ENCODE measurements around the gene RGS17. TPM values are rescaled to one million over a fixed set of nuclear protein-coding genes. Genes with fewer than 3 reads are reported as not detected.
A peak's percentile ranks its signal among the peaks of the same experiment; 100 is the strongest.

RGS17 gene
- total RNA-seq, 3 donors from 2014 or later (not counting 1 experiment from before 2014, with no cell fraction given), result 0.45 to 1.9 (median 0.55) TPM

DNA sequence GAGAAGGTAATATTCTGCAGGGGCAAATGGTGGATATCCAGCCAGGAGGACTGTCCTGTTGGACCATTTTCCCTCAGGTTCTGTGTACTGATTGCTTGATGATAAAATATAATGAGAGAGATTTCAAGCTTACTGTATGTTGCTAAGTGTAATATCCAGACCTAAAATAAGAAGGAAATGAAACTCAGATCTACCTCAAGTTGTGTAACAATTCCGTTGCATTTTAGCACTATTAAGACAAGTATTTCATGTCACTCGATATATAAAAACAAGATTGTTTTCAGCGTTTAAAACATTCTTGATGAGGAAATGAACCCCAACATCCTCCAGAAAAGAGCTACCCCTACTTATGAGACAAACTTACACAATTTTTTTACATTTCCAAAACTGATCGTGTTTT lies 57.2 kb downstream of the RGS17 start:
- Mint-ChIP-seq H3K27me3 (ENCODE audit: low read depth in 2 of 2) (peaks cover 19 to 21% of the 10 kb centered on the region in 2 donors), H3K27ac (no peak overlapping the region), H3K4me3 (no peak overlapping the region), H3K36me3 (no peaks in the 10 kb centered on the region), H3K9me3 (no peaks in the 10 kb centered on the region), H3K4me1 (no peaks in the 10 kb centered on the region)
- intact Hi-C loops (cut with micrococcal nuclease), result no loop called here
- no peak for DNase-seq
- H3K9me3 ChIP-seq (ENCODE audit: control insufficient read depth, insufficient read depth, low read length), result no peaks in the 10 kb centered on the region
- WGBS (ENCODE audit: insufficient coverage), result 95% methylated on average over 4 of the region's 4 CpGs
- TF ChIP-seq, protein P1, sequence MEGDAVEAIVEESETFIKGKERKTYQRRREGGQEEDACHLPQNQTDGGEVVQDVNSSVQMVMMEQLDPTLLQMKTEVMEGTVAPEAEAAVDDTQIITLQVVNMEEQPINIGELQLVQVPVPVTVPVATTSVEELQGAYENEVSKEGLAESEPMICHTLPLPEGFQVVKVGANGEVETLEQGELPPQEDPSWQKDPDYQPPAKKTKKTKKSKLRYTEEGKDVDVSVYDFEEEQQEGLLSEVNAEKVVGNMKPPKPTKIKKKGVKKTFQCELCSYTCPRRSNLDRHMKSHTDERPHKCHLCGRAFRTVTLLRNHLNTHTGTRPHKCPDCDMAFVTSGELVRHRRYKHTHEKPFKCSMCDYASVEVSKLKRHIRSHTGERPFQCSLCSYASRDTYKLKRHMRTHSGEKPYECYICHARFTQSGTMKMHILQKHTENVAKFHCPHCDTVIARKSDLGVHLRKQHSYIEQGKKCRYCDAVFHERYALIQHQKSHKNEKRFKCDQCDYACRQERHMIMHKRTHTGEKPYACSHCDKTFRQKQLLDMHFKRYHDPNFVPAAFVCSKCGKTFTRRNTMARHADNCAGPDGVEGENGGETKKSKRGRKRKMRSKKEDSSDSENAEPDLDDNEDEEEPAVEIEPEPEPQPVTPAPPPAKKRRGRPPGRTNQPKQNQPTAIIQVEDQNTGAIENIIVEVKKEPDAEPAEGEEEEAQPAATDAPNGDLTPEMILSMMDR (IDR thresholded peaks at IDR 0.05), result no peak
- ATAC-seq, result no peak
- no peaks in the 10 kb centered on the region for H3K36me3 ChIP-seq (ENCODE audit: control insufficient read depth, insufficient read depth, low read length)
- H3K27ac ChIP-seq (ENCODE audit: low read length), result no peak overlapping the region
- no peak overlapping the region for H3K4me3 ChIP-seq (ENCODE audit: low read length)
- no peaks in the 10 kb centered on the region for H3K27me3 ChIP-seq (ENCODE audit: control insufficient read depth, insufficient read depth, low read length)
- no peaks in the 10 kb centered on the region for H3K4me1 ChIP-seq (ENCODE audit: control insufficient read depth, insufficient read depth, low read length)

DNA sequence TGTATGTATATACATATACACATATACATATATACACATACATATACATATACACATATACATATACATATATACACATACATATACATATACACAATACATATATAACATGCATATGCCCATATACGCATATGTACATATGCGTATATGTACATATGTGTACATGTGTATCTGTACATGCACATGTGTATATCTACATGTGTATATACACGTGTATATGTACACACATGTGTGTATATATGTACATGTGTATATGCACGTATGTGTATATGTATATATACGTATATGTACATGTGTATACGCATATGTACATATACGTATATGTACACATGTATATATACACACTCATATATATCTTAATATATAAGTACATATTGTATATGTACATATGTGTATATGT lies 60.3 kb downstream of the RGS17 start:
- TF ChIP-seq, protein P1 (IDR thresholded peaks at IDR 0.05), result no peak
- Histone ChIP-seq H3K9me3 (ENCODE audit: control insufficient read depth, insufficient read depth, low read length) (no peaks in the 10 kb centered on the region), H3K4me1 (ENCODE audit: control insufficient read depth, insufficient read depth, low read length) (no peaks in the 10 kb centered on the region), H3K36me3 (ENCODE audit: control insufficient read depth, insufficient read depth, low read length) (no peaks in the 10 kb centered on the region), H3K27me3 (ENCODE audit: control insufficient read depth, insufficient read depth, low read length) (no peaks in the 10 kb centered on the region), H3K27ac (ENCODE audit: low read length) (no peak overlapping the region), H3K4me3 (ENCODE audit: low read length) (no peak overlapping the region)
- peak in 1 of 3 donors; percentile 48 for ATAC-seq
- no peaks in the 10 kb centered on the region for H3K36me3 Mint-ChIP-seq
- no peak overlapping the region for H3K27ac Mint-ChIP-seq
- H3K4me1 Mint-ChIP-seq, result peaks cover 0 to 5% of the 10 kb centered on the region in 2 donors
- peaks cover 0 to 2% of the 10 kb centered on the region in 2 donors for H3K9me3 Mint-ChIP-seq
- DNase-seq, result no peak
- intact Hi-C loops (cut with micrococcal nuclease), result no loop called here
- no CpG with 5 or more reads among the region's 7 CpGs for WGBS (ENCODE audit: insufficient coverage)
- H3K27me3 Mint-ChIP-seq (ENCODE audit: low read depth in 2 of 2), result peaks cover 17 to 19% of the 10 kb centered on the region in 2 donors
- H3K4me3 Mint-ChIP-seq, result no peak overlapping the region

DNA sequence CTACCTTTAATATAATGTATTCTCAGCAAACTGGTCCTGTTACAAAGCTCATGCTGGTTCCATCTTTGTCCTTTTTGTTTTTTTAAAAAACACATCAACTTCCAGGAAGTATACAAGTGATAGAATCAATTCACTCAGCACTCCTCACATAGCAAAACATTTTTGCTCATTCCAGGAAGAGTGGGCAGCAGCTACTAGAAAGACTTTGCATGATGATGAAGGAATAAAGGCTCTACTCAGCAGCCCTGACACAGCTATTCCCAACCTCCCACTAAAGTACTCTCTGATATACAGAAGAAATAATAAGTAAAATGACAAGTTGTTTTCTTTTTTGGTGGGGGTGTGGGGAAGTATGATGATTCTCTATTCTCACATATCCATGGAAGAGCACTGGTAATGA lies 61.2 kb downstream of the RGS17 start:
- intact Hi-C loops (cut with micrococcal nuclease), result no loop called here
- Mint-ChIP-seq H3K4me3 (no peak overlapping the region), H3K27me3 (ENCODE audit: low read depth in 2 of 2) (peaks cover 11 to 17% of the 10 kb centered on the region in 2 donors), H3K4me1 (peaks cover 0 to 5% of the 10 kb centered on the region in 2 donors), H3K27ac (no peak overlapping the region), H3K9me3 (peaks cover 0 to 2% of the 10 kb centered on the region in 2 donors), H3K36me3 (no peaks in the 10 kb centered on the region)
- Histone ChIP-seq H3K9me3 (ENCODE audit: control insufficient read depth, insufficient read depth, low read length) (no peaks in the 10 kb centered on the region), H3K4me3 (ENCODE audit: low read length) (no peak overlapping the region), H3K4me1 (ENCODE audit: control insufficient read depth, insufficient read depth, low read length) (no peaks in the 10 kb centered on the region), H3K27ac (ENCODE audit: low read length) (no peak overlapping the region), H3K36me3 (ENCODE audit: control insufficient read depth, insufficient read depth, low read length) (no peaks in the 10 kb centered on the region), H3K27me3 (ENCODE audit: control insufficient read depth, insufficient read depth, low read length) (no peaks in the 10 kb centered on the region)
- no peak for ATAC-seq
- TF ChIP-seq, protein P1 (IDR thresholded peaks at IDR 0.05), result no peak
- no peak for DNase-seq

DNA sequence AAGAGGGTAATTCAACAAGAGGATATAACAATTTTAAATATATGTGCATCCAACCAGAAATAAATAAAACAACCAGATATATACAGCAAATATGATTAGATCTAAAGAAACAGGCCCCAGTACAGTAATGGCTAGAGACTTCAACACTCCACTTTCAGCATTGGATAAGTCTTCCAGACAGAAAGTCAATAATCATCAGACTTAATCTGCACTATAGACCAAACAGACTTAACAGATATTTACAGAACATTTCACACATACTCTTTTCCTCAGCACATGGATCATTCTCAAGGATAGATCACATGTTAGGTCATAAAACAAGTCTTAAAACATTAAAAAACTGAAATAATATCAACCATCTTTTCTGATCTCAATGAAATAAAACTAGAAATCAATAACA lies 65.9 kb downstream of the RGS17 start:
- DNase-seq, result no peak
- Mint-ChIP-seq H3K27me3 (ENCODE audit: low read depth in 2 of 2) (peaks cover 9 to 27% of the 10 kb centered on the region in 2 donors), H3K36me3 (peaks cover 10% of the 10 kb centered on the region), H3K4me3 (no peak overlapping the region), H3K4me1 (peaks cover 0 to 5% of the 10 kb centered on the region in 2 donors), H3K27ac (no peak overlapping the region), H3K9me3 (peaks cover 5% of the 10 kb centered on the region in 2 donors)
- no peak for ATAC-seq
- no peak overlapping the region for H3K4me3 ChIP-seq (ENCODE audit: low read length)
- no peaks in the 10 kb centered on the region for H3K4me1 ChIP-seq (ENCODE audit: control insufficient read depth, insufficient read depth, low read length)
- H3K27me3 ChIP-seq (ENCODE audit: control insufficient read depth, insufficient read depth, low read length), result no peaks in the 10 kb centered on the region
- TF ChIP-seq, protein P1 (IDR thresholded peaks at IDR 0.05), result no peak
- no peaks in the 10 kb centered on the region for H3K9me3 ChIP-seq (ENCODE audit: control insufficient read depth, insufficient read depth, low read length)
- H3K27ac ChIP-seq (ENCODE audit: low read length), result no peak overlapping the region
- intact Hi-C loops (cut with micrococcal nuclease), result no loop called here
- no peaks in the 10 kb centered on the region for H3K36me3 ChIP-seq (ENCODE audit: control insufficient read depth, insufficient read depth, low read length)
